Activated CD4-positive, alpha-beta T cell treated with anti-CD3 and anti-CD28 coated beads, Interleukin-2, Interleukin-4, amounts not matched to agents 100 ng/mL and 50 ng/mL, durations not matched to agents 16 hours and 8 hours (primary cell): ENCODE data around the gene RLN3.

Experiments used
- DNase-seq: peaks from one replicate; pipeline ENCODE4 v3.0.0-alpha.2; 2020; ENCODE audit warnings: low spot score

The RLN3 gene, protein sequence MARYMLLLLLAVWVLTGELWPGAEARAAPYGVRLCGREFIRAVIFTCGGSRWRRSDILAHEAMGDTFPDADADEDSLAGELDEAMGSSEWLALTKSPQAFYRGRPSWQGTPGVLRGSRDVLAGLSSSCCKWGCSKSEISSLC

DNA sequence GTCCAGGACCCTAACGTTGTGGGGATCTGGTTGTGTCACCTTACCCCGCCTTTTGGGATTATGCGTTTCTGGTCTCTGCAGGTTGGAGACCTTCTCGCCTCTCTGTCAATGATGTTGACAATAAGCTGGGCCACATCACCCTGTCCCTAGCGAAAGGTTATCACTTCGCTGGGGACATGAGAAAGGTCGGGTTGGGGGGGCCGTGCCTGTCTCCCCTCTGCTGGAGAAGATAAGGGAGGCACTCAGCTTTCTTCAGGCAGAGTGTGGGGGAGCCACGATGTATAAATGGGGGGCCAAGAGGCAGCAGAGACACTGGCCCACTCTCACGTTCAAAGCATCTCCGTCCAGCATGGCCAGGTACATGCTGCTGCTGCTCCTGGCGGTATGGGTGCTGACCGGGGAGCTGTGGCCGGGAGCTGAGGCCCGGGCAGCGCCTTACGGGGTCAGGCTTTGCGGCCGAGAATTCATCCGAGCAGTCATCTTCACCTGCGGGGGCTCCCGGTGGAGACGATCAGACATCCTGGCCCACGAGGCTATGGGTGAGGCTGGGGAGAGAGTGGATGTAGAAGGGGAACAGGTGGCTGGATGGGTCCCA, at the start of gene RLN3:
RLN3 (plus strand) TSS at position 293 of the 595 bp plus-strand sequence; CDS start at position 350, 57 bp downstream.
- no peak for DNase-seq

DNA sequence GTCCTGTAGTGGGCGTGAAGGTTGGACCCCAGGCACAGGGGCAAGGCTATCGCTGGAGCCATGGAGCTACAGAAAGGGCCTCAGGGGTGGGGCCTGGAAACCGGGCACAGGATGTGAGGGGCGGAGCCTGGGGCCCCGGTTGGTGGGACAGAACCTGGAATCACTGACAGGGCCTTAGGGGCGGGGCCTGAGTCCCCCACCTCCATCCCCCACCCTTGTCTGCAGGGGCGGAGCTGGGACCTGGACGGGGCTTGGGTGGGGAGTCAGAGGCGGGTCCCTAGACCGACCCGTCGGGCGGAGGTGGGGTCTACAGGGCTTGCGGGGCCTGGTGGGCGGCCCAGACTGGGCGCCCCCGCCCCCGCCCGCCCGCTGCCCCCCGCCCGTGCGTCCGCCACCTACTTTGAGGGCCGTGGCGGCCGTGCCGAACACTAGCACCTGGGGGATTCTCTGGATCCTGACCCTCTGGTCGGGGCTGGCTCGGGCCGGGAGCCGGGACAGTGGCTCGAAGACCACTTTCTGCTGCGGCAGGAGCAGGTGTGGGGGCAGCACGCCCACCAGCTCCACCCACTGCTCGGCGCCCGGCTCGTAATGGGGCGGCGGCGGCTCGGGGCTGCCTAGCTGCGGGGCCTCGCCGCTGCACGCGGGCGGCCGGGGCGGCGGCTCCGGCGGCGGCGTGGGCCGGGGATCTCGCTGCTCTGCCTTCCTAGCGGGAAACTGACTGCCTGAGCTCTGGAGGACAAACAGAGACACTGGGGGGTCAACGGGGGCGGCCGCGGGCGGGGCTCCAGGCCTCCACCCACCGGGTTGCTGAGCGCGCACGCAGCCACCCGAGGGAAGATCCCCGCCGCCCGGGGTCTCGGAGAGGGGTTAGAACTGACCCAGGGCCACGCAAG, 49.4 kb upstream of the RLN3 start:
- DNase-seq, result peak; percentile 10

DNA sequence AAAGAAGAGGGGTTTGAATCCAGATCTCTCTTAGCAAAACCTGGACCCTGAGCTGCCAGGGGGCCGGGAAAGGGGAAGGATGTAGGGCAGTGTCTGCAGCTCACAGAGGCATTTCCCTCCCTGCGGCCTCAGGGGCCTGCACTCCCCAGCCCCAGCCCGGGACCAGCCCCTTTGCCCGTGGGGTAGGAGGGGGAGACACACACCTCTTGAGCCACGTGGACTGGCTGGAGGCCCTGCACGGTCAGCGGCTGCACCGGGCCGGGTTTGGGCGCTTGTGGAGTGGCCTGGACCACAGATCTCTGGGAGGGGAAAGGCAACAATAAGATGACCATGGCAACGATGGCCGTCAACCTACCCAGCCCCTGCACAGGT, 48.7 kb upstream of the RLN3 start:
- no peak for DNase-seq

DNA sequence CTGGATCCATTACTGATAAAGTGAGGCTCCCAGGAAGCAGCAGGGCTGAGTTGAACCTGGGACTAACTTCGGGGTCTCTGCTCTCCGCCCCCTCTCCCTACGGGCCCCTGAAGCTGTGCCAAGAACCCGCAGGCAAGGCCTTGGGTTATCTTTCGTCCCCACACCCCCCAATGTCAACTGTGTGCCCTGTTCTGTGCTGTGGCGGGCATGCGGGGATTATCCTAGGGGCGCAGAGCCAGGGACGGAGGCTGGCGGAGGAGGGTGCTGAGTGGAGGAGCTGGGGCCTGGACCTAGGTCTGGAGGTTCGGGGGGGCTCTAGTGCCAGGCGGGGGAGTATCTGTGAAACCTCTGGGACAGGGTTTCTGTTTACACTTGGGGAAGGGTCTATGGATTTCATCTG, 48.3 kb upstream of the RLN3 start:
- DNase-seq, result no peak

DNA sequence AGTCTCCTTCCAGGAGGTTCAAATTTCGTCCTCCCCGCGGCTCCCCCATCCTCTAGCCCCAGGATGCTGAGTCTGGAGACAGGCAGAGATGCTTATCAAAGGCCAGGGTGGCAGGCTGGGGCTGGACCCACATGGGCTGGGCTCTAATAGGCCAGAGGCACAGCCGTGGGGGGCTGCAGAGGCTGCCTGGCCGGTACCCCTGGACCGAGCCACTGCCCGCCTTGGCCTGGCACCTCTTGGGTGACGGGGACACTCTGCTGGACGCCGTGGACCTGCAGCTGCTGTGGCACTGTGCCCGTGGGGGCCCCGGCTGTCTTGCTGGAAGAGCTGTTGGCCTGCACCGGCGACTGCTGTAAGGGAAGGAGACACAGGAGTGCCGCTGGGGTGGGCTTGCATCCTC, 47.6 kb upstream of the RLN3 start:
- no peak for DNase-seq

DNA sequence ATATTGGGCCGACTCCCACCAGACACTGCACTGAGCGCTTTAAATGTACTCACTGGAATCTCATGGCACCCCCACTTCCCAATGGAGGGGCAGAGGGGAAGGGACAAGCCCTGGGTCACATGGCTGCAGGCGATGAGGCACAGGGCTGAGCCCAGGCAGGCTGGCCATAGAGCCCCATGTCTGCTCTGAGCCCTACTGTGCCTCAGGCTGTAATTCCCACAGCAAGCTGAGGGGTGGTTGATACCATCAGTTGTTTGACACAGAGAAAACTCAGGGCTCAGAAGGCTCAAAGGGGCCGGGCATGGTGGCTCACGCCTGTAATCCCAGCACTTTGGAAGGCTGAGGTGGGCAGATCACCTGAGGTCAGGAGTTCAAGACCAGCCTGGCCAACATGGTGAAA, 46.9 kb upstream of the RLN3 start:
- DNase-seq, result no peak

DNA sequence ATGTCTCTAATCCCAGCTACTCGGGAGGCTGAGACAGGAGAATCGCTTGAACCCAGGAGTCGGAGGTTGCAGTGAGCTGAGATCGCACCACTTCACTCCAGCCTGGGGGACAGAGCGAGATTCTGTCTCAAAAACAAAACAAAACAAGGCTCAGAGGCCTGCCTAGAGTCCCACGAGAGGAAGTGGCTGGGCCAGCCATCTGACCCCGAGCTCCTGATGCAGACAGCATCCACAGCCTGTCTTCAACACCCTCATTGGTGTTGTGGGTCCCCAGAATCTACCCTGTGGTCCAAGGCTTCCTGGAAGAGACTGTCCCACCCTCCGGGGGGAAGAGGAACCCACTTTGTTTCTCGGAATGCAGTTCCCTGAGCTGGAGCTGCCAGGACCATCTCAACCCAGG, 46.5 kb upstream of the RLN3 start:
- no peak for DNase-seq

DNA sequence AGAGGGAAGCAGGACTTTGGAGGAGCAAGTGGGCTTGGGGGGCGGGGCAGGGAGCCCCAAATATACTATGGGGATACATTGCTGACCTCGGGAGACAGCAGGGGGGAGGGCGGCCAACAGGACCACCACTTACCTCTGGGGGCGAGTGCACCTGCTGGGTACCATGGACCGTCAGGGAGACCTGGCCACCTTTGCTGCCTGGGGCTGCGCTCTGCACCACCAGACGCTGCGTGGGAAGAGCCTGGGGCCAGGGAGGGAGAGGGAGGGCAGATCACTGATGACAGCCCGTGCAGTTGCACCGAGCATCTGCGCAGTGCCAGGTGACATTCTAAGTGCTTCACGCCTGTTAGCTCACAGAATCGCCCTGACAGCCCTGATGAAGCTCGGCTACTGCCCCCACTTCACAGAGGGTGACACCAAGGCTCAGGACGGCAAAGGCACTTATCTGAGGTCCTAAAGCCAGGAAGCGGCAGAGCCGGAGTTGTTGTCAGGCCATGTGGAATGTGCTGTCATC, 45.9 kb upstream of the RLN3 start:
- no peak for DNase-seq

DNA sequence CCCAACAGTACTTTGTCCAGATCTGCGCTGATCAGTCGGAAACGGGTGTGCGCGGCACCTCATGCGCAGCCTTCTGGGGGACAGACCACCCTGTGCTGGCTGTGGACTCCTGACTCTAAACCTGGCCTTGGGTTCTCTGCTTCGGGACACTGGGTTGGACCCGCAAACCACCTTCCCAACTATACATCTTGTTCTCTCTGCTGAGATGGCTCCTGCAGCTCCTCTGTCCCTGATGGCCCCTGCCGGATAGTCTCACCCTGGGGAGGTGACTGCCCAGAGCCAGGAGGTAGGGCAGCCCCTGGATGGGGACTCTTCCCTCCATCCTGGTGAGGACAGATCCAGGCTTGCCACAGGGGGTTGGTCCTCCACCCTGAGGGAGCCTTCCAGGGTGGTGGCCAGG, 45.2 kb upstream of the RLN3 start:
- no peak for DNase-seq

DNA sequence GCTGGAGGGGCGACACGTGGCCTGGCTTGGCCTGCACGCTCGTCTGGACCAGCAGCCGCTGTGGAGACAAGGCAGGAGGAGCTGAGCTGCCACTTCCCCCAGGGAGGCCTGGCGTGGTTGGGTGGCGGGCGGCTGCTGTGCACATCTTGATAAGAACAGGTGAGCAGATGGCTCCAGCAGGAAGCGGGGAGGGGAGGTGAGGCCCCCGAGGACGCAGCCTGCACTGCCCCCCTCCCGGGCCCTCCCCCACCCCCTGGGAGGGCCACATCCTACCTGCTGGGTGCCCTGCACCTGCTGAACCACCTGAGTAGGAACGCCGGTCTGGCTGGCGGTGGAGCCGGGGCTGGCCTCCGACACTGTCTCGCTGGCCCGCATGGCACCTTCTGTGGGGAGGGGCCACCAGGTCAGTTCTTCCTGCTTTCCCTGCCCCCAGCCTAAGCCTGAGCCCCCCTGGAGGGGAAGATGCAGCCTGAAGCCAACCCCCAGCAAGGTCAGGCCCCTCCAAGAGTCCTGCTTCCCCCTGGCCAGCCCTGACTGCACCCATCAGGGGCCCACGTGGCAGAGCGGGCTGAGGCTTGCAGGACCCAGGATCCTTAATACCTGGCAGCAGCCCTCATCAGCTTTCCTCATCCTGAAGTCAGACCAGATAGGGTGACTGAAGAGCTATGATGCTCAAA, 44.6 kb upstream of the RLN3 start:
- DNase-seq, result no peak

DNA sequence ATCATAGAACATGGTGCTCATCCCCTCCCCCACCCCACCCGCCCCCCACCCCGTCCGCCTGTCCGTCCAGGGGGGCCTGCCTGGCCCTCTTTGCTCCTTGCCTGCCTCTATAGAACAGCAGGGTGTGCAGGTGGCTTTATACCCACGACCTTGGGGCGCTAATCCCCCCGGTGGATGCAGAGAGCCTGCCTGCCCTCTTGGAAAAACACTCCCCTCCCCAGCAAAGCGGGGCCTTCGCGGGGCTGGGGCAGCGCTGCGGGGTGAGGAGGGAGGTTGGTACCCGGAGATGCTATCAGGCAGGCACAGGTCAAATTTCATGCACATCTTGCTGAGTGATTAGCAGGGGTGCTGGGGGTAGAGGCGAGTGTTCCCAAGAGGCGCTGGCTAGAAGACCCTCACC, 43.8 kb upstream of the RLN3 start:
- DNase-seq, result no peak

DNA sequence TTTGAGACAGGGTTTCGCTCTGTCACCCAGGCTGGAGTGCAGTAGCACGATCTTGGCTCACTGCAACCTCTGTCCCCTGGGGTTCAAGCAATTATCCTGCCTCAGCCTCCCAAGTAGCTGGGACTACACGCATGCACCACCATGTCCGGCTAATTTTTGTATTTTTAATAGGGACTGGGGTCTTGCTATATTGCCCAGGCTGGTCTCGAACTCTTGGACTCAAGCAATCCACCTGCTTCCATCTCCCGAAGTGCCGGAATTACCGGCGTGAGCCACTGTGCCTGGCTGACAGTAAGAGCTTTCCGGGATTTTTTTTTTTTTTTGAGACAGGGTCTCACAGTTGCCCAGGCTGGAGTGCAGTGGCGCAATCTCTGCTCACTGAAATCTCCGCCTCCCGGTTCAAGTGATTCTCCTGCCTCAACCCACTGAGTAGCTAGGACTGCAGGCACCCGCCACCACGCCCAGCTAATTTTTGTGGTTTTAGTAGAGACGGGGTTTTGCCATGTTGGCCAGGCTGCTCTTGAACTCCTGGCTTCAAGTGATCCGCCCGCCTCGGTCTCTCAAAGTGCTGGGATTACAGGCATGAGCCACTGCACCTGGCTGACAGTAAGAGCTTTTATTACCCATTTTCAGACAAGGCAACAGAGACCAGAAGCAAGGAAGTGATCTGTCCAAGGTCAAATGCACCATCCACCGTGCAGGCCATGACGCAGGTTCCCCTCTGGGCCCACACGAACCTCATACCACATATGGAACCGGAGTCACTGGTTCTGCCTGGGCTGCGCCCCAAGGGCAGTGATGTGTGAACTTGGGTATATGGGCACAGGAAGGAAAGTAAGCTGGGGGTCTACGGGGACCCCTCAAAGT, 42.8 kb upstream of the RLN3 start:
- no peak for DNase-seq

DNA sequence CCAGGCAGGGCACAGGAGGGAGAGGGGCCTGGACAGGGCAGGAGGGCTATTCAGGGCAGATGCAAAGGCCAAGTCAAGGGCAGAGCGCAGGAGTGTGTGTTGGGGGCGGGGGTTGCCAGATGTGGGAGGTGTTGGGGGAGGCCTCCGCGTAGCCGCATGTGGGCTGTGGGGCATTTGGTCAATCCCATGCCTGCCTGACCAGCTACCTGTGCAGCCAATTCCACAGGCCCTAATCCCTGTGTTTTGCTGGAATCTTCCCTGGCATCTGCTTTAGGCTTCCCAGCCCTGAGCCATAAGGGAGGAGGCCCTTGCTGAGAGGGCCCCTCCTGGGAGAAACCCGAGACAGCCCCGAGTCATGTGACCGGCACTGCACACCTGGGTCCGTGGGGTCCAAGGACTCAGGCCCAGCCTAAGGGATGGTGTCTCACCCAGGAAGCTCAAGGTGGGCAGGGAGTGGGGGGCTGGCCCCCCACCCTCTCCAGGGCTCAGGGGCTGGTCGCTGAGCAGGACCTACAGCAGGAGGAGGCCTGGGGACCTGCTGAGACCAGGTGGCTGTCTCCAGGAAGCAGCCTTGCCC, 42.1 kb upstream of the RLN3 start:
- no peak for DNase-seq

DNA sequence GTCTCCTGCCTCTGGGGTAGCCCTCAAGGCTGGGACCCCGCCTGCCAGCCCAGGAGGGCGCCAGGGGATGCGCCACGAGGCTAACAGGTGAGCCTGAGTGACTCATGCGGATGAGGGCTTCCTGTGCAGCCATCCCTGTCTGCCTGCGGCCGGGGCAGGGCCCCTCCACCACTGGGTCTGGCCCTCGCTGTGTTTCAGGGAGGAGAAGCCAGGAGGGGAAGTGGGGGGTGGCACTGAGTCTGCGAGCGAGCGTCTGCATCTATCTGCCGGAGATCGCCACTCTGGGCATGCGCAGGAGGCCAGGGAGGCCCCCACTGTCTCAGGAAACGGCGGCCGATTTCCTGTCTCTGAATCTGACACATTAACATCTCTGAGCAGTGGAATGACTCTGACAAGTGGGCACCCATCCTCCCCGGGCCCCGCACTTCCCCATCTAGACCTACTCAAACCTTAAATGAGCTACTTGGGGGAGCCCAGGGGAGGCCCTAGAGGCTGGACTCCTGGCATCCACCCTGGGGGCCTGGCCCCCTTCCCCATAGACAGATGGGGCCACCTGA, 41.5 kb upstream of the RLN3 start:
- peak; percentile 99 for DNase-seq

DNA sequence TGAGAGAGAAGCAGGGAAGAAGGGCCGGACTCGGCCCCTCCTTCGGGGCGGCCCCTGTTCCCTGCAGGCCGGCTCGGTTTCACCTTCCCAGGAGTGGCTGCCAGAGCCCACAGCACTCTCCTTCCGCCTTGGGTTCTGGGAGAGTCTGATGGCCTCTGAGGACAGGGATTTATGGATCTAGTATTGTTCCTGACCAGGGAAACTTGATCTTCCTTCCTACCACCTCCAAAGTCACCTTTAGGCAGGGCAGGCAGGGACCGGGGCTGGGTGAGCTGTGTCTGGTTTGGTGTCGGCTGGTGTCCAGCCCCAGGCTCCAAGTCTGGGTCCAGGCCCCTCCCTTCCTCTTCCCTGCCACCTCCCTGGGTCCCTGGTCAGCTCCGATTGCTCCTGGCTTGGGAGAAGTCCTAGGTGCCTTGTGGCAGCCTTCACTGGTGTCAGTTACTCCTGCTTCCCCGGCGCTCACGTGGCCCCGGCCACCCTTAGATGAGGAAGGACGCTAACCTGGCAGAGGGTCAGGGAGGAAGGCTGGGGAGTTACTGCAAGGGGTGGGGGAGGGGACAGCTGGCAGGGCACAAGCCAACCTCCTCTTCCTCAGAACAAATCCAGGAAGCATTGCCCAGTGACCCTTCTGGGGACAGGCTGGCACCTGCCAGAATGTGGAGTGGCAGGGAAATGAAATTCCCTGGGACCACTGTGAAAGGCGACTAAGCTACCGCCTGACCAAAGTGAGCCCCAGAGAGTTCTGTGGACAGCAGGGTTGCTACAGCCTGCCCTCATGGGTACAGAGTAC, 40.7 kb upstream of the RLN3 start:
- DNase-seq, result no peak

DNA sequence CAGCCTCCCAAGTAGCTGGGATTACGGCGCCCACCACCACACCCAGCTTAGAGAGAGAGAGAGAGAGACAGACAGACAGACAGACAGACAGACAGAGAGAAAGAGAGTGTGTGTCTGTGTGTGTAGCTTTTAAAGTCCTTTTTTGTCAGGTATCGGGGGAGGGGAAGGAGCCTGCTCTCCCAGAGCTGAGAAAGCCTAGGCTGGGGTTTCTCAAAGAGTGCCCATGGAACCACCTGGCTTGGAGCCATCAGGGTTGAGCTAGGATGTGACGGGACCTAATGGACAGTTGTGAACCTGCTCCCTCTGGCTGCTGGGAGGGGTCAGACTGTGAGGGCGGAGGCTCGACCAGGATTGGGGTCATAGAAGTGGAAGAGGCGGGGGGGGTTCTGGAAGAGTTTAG, 38.5 kb upstream of the RLN3 start:
- DNase-seq, result no peak

DNA sequence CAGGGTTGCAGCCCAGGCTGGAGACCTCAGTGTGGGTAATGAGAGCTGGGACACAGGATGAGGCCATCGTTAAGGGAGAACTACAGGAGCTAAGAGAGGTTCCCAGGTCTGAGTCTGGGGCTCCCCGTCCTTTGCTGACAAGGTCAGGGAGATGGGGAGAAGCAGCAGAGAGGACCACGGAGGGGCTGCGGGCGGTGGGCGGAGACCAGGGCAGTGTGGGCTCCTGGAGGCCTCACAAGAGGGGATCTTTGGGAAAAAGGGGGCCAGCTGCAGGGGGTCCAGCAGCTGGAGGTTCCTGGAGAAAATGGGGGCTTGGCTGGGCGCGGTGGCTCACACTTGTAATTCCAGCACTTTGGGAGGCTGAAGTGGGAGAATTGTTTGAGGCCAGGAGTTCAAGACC, 37.9 kb upstream of the RLN3 start:
- DNase-seq, result no peak

DNA sequence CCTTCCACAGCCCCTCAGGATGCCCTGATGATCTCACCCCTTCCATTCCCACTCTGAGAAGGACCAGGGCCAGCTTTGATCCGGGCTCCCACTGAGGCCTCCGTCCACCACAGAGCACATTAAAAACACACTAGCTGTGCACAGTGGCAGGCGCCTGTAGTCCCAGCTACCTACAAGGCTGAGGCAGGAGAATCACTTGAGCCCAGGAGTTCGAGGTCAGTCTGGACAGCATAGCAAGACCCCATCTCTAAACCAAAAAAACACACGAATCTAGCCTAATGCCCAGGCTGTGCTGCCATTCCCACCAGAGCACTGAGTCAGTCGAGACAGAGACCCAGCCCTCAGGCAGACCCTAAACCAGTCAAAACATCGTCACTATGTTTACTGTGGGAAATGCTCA, 35.9 kb upstream of the RLN3 start:
- DNase-seq, result no peak

DNA sequence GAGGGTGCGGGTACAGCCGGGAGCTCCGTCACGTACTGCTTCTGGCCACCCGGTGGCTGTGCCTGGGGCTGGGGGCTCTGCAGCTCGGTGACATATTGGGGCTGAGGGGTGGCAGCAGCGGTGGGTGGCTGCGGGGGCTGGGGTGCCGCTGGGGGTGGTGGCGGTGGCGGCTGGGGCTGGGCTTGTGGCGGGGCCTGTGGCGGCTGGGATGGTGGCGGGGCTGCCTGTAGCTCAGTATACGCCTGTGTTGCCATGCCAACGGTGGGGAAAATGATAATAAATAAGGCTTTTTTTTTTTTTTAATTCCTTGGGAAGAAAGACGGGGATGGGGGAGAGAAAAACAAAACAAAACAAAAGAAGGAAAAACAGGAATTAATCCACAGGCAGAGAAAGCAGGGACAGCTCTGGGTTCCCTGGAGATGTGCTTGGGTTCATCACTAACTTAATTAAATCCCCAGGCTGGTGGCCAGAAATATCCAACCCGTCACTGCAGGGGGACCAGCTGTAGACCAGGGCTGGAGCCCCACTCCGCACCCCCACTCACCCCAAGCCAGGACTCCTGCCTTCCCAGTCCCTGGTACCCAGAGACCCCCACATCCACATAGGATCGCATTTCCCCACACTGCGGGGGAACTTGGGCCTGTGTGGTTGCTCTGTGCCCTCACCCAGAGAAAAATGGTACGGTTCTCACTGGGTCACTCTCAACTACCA, 34.2 kb upstream of the RLN3 start:
- DNase-seq, result no peak
